NCI-H345 treated with DMSO at 0.1 percent for 48 hours (cell line): ENCODE results near the gene EPO.
"Not testable (repeated sequence)": the region's sequence is repeated elsewhere in the genome, so short reads cannot be mapped to it uniquely, and the experiment has no call there.

ENCODE experiments used
- DNase-seq: peaks from one replicate; lab custom pipeline; 2025; ENCODE audit not compliant: unreplicated experiment; lab: John Stamatoyannopoulos, UW

Gene EPO

DNA sequence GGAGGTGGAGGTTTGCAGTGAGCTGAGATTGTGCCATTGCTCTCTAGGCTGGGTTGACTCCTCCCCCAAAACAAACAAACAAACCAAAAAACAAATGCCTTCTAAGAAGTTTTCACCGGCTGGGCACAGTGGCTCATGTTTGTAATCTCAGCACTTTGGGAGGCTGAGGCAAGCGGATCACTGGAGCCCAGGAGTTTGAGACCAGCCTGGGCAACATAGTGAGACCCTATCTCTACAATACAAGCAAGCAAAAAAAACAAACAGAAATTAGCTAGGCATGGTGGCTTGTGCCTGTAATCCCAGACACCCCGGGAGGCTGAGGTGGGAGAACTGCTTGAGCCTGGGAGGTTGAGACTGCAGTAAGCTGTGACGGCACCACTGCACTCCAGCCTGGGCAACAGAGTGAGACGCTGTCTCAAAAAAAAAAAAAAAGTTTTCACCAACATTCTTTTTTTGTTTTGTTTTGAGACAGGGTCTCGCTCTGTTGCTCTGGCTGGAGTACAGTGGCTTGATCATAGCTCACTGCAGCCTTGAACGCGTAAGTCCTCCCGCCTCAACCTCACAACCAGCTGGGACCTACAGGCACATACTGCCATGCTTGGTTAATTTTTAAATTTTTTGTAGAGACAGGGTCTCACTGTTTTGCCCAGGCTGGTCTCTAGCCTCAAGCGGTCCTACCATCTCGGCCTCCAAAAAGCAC lies 11.8 kb downstream of the EPO start:
- DNase-seq: no peak

- DNase-seq: no peak
Observed at GRCh38 chr7:100735730-100736129, 15.5 kb downstream of the EPO start.

- DNase-seq: no peak
Observed at GRCh38 chr7:100736671-100737070, 16.4 kb downstream of the EPO start.

DNA sequence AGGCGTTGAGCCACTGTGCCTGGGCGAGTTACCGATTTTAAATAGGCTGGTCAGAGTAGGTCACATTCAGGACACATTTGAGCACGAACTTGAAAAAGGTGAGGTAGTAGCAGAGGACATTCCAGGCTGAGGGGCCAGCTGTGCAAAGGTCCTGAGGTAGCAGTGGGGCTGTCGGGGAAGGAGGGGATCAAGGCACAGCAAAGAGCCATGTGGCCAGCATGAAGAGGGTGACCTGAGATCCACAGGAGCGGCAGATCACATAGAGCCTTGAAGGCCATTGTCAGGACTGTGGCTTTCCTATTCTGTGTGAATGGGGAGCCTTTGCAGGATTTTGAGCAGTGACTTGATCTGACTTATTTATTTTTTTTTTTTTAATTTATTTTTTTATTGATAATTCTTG lies 19.7 kb downstream of the EPO start:
- DNase-seq: no peak

- DNase-seq: no peak
Observed at GRCh38 chr7:100744605-100745004, 24.3 kb downstream of the EPO start.

- no peak for DNase-seq
Observed at GRCh38 chr7:100745184-100745583, 24.9 kb downstream of the EPO start.

GRCh38 chr7:100752994-100753393 lies 32.7 kb downstream of the EPO start:
- DNase-seq: no peak

GRCh38 chr7:100753750-100754149 lies 33.5 kb downstream of the EPO start:
- no peak for DNase-seq

GRCh38 chr7:100759357-100760171 lies 39.3 kb downstream of the EPO start:
- no peak for DNase-seq

GRCh38 chr7:100762841-100763240 lies 42.6 kb downstream of the EPO start:
- not testable (repeated sequence) for DNase-seq

- DNase-seq: no peak
Observed at GRCh38 chr7:100763556-100764140, 43.4 kb downstream of the EPO start.

DNA sequence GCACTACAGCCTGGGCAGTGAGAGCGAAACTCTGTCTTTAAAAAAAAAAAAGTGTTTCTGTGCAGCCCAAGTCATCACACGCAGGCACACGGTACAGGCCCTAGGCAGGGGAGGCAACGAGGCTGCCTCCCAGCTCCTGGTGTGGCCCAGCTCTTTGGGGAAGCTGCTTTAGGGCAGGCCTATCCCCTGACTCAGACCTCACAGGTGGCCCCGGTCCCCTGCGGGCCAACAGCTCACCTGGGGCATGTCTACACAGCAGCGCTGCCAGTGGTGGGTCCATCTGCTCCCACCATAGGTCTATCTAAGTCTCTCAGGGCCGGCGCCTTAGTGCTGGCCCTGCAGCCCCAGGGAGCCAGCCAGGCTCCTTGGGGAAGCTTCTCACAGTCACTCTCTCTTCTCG lies 44.6 kb downstream of the EPO start:
- DNase-seq: no peak

DNA sequence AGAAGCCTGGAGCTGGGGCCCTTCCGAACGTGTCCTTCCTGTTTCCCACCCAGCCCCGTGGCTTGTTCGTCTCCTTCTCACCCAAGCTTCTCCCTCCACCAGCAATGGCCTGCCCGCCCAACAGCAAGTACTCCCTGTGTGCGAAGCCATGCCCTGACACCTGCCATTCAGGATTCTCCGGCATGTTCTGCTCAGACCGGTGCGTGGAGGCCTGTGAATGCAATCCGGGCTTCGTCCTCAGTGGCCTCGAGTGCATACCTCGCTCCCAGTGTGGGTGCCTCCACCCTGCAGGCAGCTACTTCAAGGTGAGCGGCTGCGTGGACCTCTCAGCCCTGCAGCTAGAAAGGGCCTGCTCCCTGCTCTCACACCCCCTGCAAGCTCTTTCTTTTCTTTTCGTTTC lies 45.0 kb downstream of the EPO start:
- no peak for DNase-seq

- no peak for DNase-seq
Observed at GRCh38 chr7:100768784-100769183, 48.5 kb downstream of the EPO start.
